GM21367 (cell line): ENCODE results near the gene DVL2.
"Not testable (repeated sequence)": the region's sequence is repeated elsewhere in the genome, so short reads cannot be mapped to it uniquely, and the experiment has no call there.

ENCODE experiments used
- ATAC-seq: cut with Tn5 transposase; IDR thresholded peaks from one replicate; pipeline ENCODE4 v1.9.1; 2021; ENCODE audit not compliant: unreplicated experiment

DVL2 gene

DNA sequence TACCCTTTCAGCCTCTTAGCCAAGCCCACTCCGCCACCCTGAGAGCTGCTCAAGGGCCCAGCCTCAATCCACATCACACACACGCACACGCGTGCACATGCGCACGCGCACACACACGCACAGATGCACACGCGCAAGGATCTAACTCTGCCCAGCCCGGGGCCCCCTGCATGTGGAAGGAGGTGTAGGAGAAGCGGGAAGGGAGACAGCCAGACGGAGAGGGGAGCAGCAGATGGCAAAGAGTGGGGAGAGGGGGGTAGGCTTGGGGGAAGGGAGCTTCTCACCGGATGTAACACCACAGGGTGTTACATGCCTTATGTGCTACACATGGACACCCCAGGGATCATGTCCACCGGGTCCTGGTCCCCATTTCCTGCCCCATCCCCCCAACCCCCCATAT lies 30.0 kb downstream of the DVL2 start:
- ATAC-seq: no peak

DNA sequence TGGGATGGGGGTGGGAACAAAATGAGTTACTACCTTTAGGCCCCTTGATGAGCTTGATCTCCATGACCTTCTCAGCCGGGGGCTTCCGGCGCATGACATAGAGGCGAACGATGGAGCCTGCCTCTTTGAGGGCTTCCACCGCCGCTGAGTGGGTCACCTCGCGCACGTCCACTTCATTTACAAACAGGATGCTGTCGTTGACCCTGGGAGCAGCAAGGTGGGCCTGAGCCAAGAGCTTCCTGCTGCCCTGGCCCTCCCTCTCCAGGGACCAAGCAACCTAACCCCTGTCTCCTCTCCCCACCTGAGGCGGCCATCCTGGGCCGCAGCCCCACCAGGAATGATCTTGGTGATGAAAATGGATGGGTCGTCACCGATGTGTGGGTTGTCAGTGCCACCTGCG lies 30.9 kb downstream of the DVL2 start:
- no peak for ATAC-seq

DNA sequence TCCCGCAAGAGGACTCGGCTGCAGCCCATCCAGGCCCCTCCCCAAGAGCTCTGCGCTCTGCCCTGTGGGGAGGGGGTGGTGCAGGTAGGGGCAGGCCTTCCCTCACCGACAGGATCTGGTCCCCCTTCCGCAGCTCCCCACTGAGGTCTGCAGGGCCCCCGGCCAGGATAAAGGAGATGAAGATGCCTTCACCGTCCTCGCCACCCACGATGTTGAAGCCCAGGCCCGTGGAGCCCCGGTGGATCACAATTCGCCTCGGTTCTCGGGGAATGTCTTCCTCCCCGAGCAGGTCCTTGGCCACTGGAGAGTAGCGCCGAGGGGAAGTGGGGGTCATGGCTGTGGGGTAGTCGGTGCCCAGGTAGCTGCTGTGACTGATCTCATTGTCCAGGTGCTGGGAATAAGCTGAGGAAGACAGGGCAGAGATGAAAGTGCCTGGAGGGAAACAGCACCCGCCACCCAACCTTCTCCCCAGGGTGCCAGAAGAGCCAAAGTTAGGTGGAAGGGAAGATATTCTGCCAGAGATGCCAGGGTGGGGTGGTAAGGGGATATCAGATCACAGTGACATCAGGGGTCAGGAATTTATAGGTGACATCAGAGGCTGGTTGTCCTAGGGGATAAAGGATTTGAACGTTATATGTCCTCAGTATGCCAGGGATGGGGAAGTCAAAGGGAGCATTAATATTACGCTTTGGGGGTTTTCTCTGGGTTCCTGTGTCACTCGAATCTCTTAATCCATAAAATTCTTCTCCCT lies 37.5 kb downstream of the DVL2 start:
- ATAC-seq: no peak

DNA sequence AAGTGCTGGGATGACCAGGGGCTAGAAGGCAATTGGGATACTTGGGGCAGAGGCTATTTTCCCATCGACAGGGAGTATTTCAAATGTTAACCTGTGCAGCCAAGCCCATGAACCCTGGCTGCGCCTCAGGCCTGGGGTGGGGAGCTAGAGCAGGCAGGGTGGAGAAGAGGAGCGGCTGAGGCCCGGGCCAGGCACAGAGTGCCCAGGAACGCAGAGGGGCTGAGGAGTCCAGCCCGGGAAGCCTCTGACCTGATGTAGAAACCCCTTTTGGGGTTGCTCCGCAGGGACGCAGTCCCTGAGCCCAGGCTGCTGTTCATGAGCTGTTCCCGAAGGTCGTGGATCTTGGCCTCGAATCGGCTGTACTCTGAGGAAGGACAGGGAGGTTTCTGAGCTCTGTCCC lies 38.3 kb downstream of the DVL2 start:
- ATAC-seq: no peak

- ATAC-seq: no peak
These were observed 41.9 kb downstream of the DVL2 start for GRCh38 chr17:7192271-7192937.

GRCh38 chr17:7191571-7192270 lies 42.6 kb downstream of the DVL2 start:
- no peak for ATAC-seq

GRCh38 chr17:7191069-7191468 lies 43.2 kb downstream of the DVL2 start:
- ATAC-seq: no peak

DNA sequence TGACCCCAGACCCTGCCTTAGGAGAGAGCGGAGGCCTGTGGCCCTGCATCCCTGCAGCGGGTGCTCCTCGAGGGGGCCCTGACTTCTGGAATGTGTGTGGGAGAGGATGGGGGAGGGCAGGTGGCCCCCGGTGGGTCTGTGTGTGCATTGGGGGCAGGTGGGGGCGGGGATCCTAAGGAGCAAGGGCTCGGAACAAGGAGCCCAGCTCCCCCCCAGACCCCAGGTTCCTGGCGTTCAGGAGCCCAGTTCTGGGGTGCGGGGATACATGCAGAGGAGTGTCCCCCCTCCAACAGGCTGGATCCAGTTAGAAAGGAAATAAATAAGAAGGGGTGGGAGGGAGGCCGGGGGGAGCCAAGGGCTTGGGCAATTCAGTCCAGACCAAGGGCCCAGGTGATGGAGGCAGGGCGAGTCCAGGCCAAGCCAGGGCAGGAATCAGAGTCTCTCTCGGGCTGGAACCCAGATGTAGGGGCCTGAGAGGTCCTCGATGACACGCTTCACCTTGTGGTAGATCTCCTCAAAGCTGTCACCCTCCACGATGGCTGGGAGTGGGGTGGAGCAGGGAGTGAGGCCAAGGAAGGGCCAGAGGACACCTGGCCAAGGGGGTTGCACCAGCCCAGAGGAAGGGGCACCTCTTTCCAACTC lies 43.9 kb downstream of the DVL2 start:
- ATAC-seq: no peak

- no peak for ATAC-seq
These were observed 48.1 kb downstream of the DVL2 start for GRCh38 chr17:7186241-7186640.

DNA sequence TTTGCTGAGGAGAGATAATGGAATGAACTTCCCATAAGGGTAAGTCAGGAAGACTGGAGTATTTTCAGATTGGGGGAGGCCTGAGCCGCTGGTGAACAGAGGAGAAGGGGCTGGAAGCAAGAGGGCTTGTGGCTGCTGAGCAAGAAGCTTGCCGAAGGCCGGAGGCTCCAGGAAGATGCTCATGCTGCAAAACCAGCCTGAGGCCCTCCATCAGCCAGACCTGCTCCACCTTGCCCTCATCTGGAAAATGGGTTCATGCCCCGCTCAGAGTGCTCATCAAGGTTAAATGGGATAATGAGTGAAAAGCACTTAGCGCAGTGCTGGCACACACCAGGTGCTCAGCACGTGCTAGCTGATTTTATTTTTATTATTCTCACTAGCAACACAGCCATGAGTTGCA lies 49.7 kb downstream of the DVL2 start:
- ATAC-seq: no peak

DNA sequence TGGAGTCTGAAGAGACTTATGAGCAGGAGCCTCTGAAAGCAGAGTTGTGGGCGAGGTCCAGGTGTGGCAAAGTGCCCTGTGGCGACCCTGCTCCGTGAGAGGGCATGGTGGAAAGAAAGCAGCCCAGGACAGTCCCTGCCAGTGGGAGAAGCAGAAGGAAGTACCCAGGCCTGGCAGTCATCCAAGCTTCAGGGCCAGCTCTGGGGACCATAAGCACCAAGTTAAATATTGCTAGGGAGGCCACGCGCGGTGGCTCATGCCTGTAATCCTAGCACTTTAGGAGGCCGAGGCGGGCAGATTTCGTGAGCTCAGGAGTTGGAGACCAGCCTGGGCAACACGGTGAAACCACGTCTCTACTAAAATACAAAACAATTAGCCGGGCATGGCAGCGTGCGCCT lies 50.2 kb downstream of the DVL2 start:
- no peak for ATAC-seq

- no peak for ATAC-seq
These were observed 50.8 kb downstream of the DVL2 start for GRCh38 chr17:7183433-7184090.

DNA sequence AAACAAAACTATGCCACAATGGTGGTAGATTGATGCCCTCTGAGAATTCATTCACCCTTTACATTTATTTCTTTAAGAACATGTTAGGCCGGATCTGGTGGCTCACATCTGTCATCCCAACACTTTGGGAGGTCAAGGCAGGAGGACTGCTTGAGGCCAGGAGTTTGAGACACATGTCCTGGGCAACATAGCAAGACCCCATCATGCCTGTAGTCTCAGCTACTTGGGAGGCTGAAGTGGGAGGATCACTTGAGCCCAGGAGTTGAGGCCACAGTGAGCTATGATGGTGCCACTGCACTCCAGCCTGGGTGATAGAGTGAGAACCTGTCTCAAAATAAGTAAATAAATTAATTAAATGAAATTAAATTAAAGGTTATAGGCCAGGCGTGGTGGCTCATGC lies 52.2 kb downstream of the DVL2 start:
- not testable (repeated sequence) for ATAC-seq

- ATAC-seq: no peak
These were observed 54.7 kb downstream of the DVL2 start, which contains the start of gene ASGR1 for GRCh38 chr17:7179317-7180254. Gene ASGR1 (minus strand): TSS chr17:7179370. CDS start chr17:7178563, 807 bp downstream.

DNA sequence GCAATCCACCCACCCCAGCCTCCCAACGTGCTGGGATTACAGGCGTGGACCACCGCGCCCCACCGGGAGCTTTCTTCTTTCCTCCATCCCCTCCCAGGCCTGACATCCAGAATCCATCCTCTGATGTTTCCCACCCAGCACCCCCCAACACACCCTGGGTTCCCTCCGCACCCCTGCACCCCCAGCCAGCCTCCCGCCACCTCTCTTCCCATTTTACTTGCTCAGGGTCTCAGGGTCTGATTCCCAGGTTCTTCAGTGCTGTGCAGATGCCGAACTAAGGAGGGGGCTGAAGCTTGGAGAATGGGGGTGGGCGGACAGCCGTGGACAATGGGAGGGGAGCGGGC lies 55.4 kb downstream of the DVL2 start:
- ATAC-seq: no peak

DNA sequence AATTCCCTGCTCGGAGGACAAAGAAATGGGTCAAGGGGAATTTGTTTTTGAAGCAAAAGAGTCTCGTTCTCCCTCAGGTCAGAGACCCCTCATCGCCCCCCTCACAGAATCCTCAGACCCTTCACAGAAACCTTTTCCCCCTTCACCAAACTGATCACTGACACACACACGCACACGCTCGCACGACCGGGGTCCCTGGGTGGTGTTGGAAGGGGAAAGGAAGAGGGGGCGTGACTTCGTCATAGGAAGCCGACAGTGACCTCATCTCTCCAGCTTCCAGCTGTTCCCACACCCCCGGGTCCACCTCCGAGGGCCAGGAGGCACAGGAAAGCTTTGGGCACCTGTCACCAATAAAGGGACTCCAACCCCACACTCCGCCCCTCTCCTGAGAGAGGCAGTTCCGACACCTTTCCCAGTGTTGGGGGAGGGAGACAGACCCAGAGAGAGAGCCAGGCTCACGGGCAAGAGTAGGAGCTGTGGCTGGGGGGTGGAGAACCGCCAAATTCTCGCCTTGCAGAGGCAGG lies 56.3 kb downstream of the DVL2 start:
- no peak for ATAC-seq

DNA sequence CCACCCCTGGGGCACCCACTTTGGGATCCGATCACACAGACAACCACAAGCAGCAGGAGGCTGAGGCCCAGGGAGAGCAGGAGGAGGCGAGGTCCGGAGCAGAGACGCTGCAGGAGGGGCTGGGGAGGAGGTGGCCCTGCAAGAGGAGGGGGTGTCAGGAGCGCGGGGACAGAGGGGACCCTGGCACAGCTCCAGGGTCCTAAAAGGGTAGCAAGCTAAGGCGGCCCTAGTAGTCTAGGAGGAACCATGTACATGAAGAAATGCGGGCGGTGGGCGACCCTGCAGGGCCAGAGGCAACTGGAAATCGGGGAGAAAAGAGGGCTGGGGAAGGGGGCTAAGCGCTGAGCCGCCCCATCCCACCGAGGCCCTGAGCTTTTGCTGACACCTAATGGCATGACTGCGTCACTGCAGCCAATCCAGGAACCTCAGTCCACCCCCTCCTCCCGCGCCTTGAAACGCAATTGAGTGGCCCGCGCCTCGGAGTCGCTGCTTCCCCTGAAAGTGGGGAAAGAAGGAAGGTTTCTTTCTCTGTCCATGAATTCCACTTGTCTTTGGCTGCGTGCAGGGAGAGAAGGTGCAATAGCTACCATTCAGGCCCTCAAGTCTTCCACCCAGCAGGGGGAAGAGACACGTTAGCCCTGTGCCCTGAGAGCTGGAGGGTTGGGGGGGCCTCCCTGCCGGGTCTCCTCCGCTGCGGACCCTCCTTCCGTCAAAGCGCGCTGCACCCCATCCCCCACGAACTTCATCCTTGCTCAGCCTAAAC lies 56.9 kb downstream of the DVL2 start:
- no peak for ATAC-seq

DNA sequence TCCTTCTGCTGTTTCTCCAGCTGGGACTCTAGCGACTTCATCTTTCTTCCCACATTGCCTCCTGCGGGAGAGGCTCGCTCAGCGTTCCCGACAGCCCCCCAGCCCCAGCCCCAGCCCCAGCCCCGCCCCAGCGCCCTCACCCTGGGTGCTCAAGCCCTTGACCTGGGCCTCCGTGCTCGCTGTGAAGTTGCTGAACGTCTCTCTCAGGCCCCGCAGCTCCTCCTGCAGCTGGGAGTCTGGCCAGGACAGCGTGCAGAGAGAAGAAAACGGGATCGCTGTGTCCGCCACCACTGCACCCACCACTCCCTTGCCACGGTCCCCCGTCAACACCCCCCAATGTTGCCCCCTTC lies 57.5 kb downstream of the DVL2 start:
- ATAC-seq: no peak
